Measurements from ENCODE around the gene MICU2. TPM values are rescaled to one million over a fixed set of nuclear protein-coding genes. Genes with fewer than 3 reads are reported as not detected.
"Not testable (repeated sequence)": the region's sequence is repeated elsewhere in the genome, so short reads cannot be mapped to it uniquely, and the experiment has no call there.

MICU2 gene
- total and polyA plus RNA-seq, 2 donors (not counting 3 experiments of a cell fraction or from before 2014, with no cell fraction given): 24.0 to 36.7 TPM

GRCh38 chr13:21594715-21595545, 9.0 kb downstream of the MICU2 start:
- H3K79me2 ChIP-seq (ENCODE audit: control insufficient read depth, insufficient read depth, low read length): peaks cover 38% of the 10 kb centered on the region
- ChIA-PET POLR2A (interaction anchor here (0.7 kb wide), 1 partner anchor 45 kb away, joined by 3 read pairs; no protein-coding TSS in a partner anchor), CTCF (interaction anchor here (1.1 to 1.2 kb wide), 2 partner anchors 9 to 43 kb away, joined by 3 to 5 read pairs; partner anchors contain the start of gene MICU2)
- no peak overlapping the region for H3K4me3 ChIP-seq (replicated peaks in 1 of 3; ENCODE audit: insufficient read depth in 1 of 3, low read depth in 1 of 3, low read length in 3 of 3)
- no peaks in the 10 kb centered on the region for H4K20me1 ChIP-seq (replicated peaks; ENCODE audit: control insufficient read depth, extremely low read depth, insufficient read depth, low read length)
- TF ChIP-seq CTCF (IDR thresholded peaks at IDR 0.05; ENCODE audit: extremely low read depth in 1 of 2, insufficient read depth in 1 of 2, low read depth in 1 of 2, low read length in 2 of 2) (no peak), MYC (IDR thresholded peaks at IDR 0.05; ENCODE audit: low read depth, low read length) (no peak), JUN (IDR thresholded peaks at IDR 0.05; ENCODE audit: borderline replicate concordance, insufficient read depth, insufficient read length, low read depth) (no peak), POLR2A (IDR thresholded peaks at IDR 0.05; ENCODE audit: low read depth, low read length) (no peak), POLR2AphosphoS5 (IDR thresholded peaks at IDR 0.05; ENCODE audit: insufficient read depth, low read depth, low read length) (no peak), EZH2 (IDR thresholded peaks at IDR 0.05; ENCODE audit: borderline replicate concordance, low read depth, low read length, severe bottlenecking) (no peak), FOS (IDR thresholded peaks at IDR 0.05; ENCODE audit: borderline replicate concordance, insufficient read depth, low read length) (no peak), GATA2 (IDR thresholded peaks at IDR 0.05; ENCODE audit: insufficient read depth, insufficient read length, low read depth, low read length) (no peak)
- TF ChIP-seq, protein P1, sequence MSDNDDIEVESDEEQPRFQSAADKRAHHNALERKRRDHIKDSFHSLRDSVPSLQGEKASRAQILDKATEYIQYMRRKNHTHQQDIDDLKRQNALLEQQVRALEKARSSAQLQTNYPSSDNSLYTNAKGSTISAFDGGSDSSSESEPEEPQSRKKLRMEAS (IDR thresholded peaks at IDR 0.05; ENCODE audit: insufficient read depth, insufficient read length): no peak
- H2AFZ ChIP-seq (ENCODE audit: low read depth, low read length): no peak overlapping the region
- no peaks in the 10 kb centered on the region for H3K36me3 ChIP-seq (ENCODE audit: control insufficient read depth in 2 of 2, extremely low read depth in 1 of 2, insufficient read depth in 2 of 2, low read length in 2 of 2)
- H3K9me3 ChIP-seq (replicated peaks; ENCODE audit: control insufficient read depth, insufficient read depth, low read length): no peaks in the 10 kb centered on the region
- no peak for DNase-seq (ENCODE audit: low read depth, low spot score)
- no peak overlapping the region for H3K4me2 ChIP-seq (ENCODE audit: insufficient read depth, low read length)
- H3K27ac ChIP-seq (ENCODE audit: insufficient read depth, low read depth, low read length): no peak overlapping the region
- no peaks in the 10 kb centered on the region for H3K27me3 ChIP-seq (ENCODE audit: control insufficient read depth in 2 of 2, insufficient read depth in 2 of 2, low read length in 2 of 2)
- intact Hi-C loops (cut with micrococcal nuclease): no loop called here
- dilution Hi-C loops (cut with MboI; ENCODE audit: extremely low pct_ligation_motif_present, low sequenced_read_pairs): no loop called here
- H3K4me1 ChIP-seq (ENCODE audit: control insufficient read depth, extremely low read depth, insufficient read depth, low read length): no peaks in the 10 kb centered on the region
- no peaks in the 10 kb centered on the region for H3K9me1 ChIP-seq (replicated peaks; ENCODE audit: control insufficient read depth, extremely low read depth, insufficient read depth, low read length)
- H3K9ac ChIP-seq (replicated peaks; ENCODE audit: extremely low read depth, insufficient read depth, low read length): no peak overlapping the region
- BruUV-seq (replicated peaks): no TSS peak
- no peak for FAIRE-seq

DNA sequence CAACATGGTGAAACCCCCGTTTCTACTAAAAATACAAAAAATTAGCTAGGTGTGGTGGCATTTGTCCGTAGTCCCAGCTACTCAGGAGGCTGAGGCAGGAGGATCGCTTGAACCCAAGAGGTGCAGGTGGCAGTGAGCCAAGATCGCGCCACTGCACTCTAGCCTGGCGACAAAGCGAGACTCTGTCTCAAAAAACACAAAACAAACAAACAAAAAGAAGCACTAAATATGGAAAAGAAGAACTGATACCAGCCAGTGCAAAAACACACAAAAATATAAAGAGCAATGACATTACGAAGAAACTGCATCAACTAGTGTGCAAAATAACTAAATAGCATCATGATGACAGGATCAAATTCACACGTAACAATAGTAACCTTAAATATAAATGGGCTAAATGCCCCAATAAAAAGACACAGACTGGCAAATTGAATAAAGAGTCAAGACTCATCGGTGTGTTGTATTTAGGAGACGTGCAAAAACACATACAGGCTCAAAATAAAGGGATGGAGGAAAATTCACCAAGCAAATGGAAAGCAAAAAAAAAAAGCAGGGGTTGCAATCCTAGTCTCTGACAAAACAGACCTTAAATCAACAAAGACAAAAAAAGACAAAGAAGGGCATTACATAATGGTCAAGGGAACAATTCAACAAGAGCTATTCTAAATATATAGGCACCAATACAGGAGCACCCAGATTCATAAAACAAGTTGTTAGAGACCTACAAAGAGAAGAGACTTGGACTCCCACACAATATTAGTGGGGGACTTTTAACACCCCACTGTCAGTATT, 13.1 kb downstream of the MICU2 start:
- H2AFZ ChIP-seq (ENCODE audit: low read depth, low read length); H3K27me3 ChIP-seq (ENCODE audit: control insufficient read depth in 2 of 2, insufficient read depth in 2 of 2, low read length in 2 of 2); FAIRE-seq; DNase-seq (ENCODE audit: low read depth, low spot score); H3K36me3 ChIP-seq (ENCODE audit: control insufficient read depth in 2 of 2, extremely low read depth in 1 of 2, insufficient read depth in 2 of 2, low read length in 2 of 2); H3K27ac ChIP-seq (ENCODE audit: insufficient read depth, low read depth, low read length); H3K9me1 ChIP-seq (replicated peaks; ENCODE audit: control insufficient read depth, extremely low read depth, insufficient read depth, low read length); H3K9ac ChIP-seq (replicated peaks; ENCODE audit: extremely low read depth, insufficient read depth, low read length); H3K4me2 ChIP-seq (ENCODE audit: insufficient read depth, low read length); dilution Hi-C loops (cut with MboI; ENCODE audit: extremely low pct_ligation_motif_present, low sequenced_read_pairs); BruUV-seq (replicated peaks); H3K4me3 ChIP-seq (replicated peaks in 1 of 3; ENCODE audit: insufficient read depth in 1 of 3, low read depth in 1 of 3, low read length in 3 of 3); H4K20me1 ChIP-seq (replicated peaks; ENCODE audit: control insufficient read depth, extremely low read depth, insufficient read depth, low read length); intact Hi-C loops (cut with micrococcal nuclease); H3K9me3 ChIP-seq (replicated peaks; ENCODE audit: control insufficient read depth, insufficient read depth, low read length): not testable (repeated sequence)
- CTCF ChIA-PET: interaction anchor here (1.0 to 1.1 kb wide), 2 partner anchors 10 to 47 kb away, joined by 3 to 4 read pairs; no protein-coding TSS in a partner anchor
- Histone ChIP-seq H3K4me1 (ENCODE audit: control insufficient read depth, extremely low read depth, insufficient read depth, low read length) (peaks cover 22% of the 10 kb centered on the region), H3K79me2 (ENCODE audit: control insufficient read depth, insufficient read depth, low read length) (peaks cover 44% of the 10 kb centered on the region)
- POLR2A ChIA-PET: interaction anchor here (0.8 kb wide), 1 partner anchor 13 kb away, joined by 5 read pairs; the partner anchor contains the start of gene MICU2

All from endothelial cell of umbilical vein (primary cell).